ENCODE measurements around the gene ZBTB45. TPM values are rescaled to one million over a fixed set of nuclear protein-coding genes. Genes with fewer than 3 reads are reported as not detected.
"Not testable (repeated sequence)": the region's sequence is repeated elsewhere in the genome, so short reads cannot be mapped to it uniquely, and the experiment has no call there.

ZBTB45 gene
- total RNA-seq, 1 experiment from 2014 or later = 8.3 TPM

- Histone ChIP-seq H3K9me3 (no peaks in the 10 kb centered on the region), H3K4me3 (no peak overlapping the region)
- DNase-seq = no peak
Observed at GRCh38 chr19:58500242-58500641, 19.4 kb downstream of the ZBTB45 start.

GRCh38 chr19:58499021-58499927 is 20.3 kb downstream of the ZBTB45 start:
- H3K4me3 ChIP-seq = peak overlapping the region; percentile 60
- no peaks in the 10 kb centered on the region for H3K36me3 ChIP-seq
- H3K9me3 ChIP-seq = no peaks in the 10 kb centered on the region
- H3K27me3 ChIP-seq = no peaks in the 10 kb centered on the region
- peak; percentile 100 for DNase-seq

More at GRCh38 chr19:58500242-58500641, 19.4 kb downstream of the ZBTB45 start:
- Histone ChIP-seq H3K27me3 (no peaks in the 10 kb centered on the region), H3K36me3 (no peaks in the 10 kb centered on the region)

GRCh38 chr19:58498316-58499020 is 21.1 kb downstream of the ZBTB45 start:
- Histone ChIP-seq H3K9me3 (no peaks in the 10 kb centered on the region), H3K4me3 (peak overlapping the region; percentile 60), H3K36me3 (no peaks in the 10 kb centered on the region), H3K27me3 (no peaks in the 10 kb centered on the region)
- no peak for DNase-seq

GRCh38 chr19:58497634-58498170 is 21.9 kb downstream of the ZBTB45 start:
- Histone ChIP-seq H3K36me3 (no peaks in the 10 kb centered on the region), H3K27me3 (no peaks in the 10 kb centered on the region), H3K4me3 (no peak overlapping the region), H3K9me3 (no peaks in the 10 kb centered on the region)
- no peak for DNase-seq

GRCh38 chr19:58492265-58492664 is 27.3 kb downstream of the ZBTB45 start:
- no peak overlapping the region for H3K4me3 ChIP-seq
- DNase-seq = no peak
- H3K9me3 ChIP-seq = no peaks in the 10 kb centered on the region
- no peaks in the 10 kb centered on the region for H3K27me3 ChIP-seq
- H3K36me3 ChIP-seq = no peaks in the 10 kb centered on the region

GRCh38 chr19:58491393-58491792 is 28.2 kb downstream of the ZBTB45 start:
- Histone ChIP-seq H3K9me3 (no peaks in the 10 kb centered on the region), H3K4me3 (no peak overlapping the region), H3K36me3 (no peaks in the 10 kb centered on the region), H3K27me3 (no peaks in the 10 kb centered on the region)
- DNase-seq = no peak

- H3K36me3 ChIP-seq, H3K27me3 ChIP-seq, H3K9me3 ChIP-seq, DNase-seq, H3K4me3 ChIP-seq: not testable (repeated sequence)
Observed at GRCh38 chr19:58484349-58484748, 35.3 kb downstream of the ZBTB45 start.

- Histone ChIP-seq H3K36me3 (no peaks in the 10 kb centered on the region), H3K27me3 (no peaks in the 10 kb centered on the region), H3K4me3 (no peak overlapping the region), H3K9me3 (no peaks in the 10 kb centered on the region)
- DNase-seq = no peak
Observed at GRCh38 chr19:58483776-58484175, 35.8 kb downstream of the ZBTB45 start.

GRCh38 chr19:58482372-58482771 is 37.2 kb downstream of the ZBTB45 start:
- DNase-seq = no peak
- Histone ChIP-seq H3K27me3 (no peaks in the 10 kb centered on the region), H3K4me3 (no peak overlapping the region), H3K9me3 (no peaks in the 10 kb centered on the region), H3K36me3 (peaks cover 2% of the 10 kb centered on the region; the same call in 1 of the 2 replicates)

- Histone ChIP-seq H3K36me3 (peaks cover 2% of the 10 kb centered on the region; the same call in 1 of the 2 replicates), H3K4me3 (no peak overlapping the region), H3K27me3 (no peaks in the 10 kb centered on the region), H3K9me3 (no peaks in the 10 kb centered on the region)
- DNase-seq = no peak
Observed at GRCh38 chr19:58480831-58481230, 38.8 kb downstream of the ZBTB45 start.

- DNase-seq = no peak
- H3K27me3 ChIP-seq = no peaks in the 10 kb centered on the region
- no peak overlapping the region for H3K4me3 ChIP-seq
- H3K9me3 ChIP-seq = no peaks in the 10 kb centered on the region
- H3K36me3 ChIP-seq = peaks cover 2% of the 10 kb centered on the region; the same call in 1 of the 2 replicates
Observed at GRCh38 chr19:58480481-58480830, 39.2 kb downstream of the ZBTB45 start.

- Histone ChIP-seq H3K27me3 (no peaks in the 10 kb centered on the region), H3K9me3 (no peaks in the 10 kb centered on the region), H3K4me3 (no peak overlapping the region), H3K36me3 (peaks cover 2% of the 10 kb centered on the region; the same call in 1 of the 2 replicates)
- DNase-seq = no peak
Observed at GRCh38 chr19:58479736-58480480, 39.7 kb downstream of the ZBTB45 start.

GRCh38 chr19:58479303-58479702 is 40.3 kb downstream of the ZBTB45 start:
- Histone ChIP-seq H3K36me3 (peaks cover 2% of the 10 kb centered on the region; the same call in 1 of the 2 replicates), H3K4me3 (no peak overlapping the region), H3K9me3 (no peaks in the 10 kb centered on the region), H3K27me3 (no peaks in the 10 kb centered on the region)
- no peak for DNase-seq

- Histone ChIP-seq H3K4me3 (no peak overlapping the region), H3K36me3 (peaks cover 6% of the 10 kb centered on the region), H3K9me3 (no peaks in the 10 kb centered on the region), H3K27me3 (no peaks in the 10 kb centered on the region)
- DNase-seq = no peak
Observed at GRCh38 chr19:58477871-58478270, 41.7 kb downstream of the ZBTB45 start.

- Histone ChIP-seq H3K4me3 (no peak overlapping the region), H3K36me3 (peaks cover 10% of the 10 kb centered on the region), H3K27me3 (no peaks in the 10 kb centered on the region), H3K9me3 (no peaks in the 10 kb centered on the region)
- no peak for DNase-seq
Observed at GRCh38 chr19:58477130-58477529, 42.5 kb downstream of the ZBTB45 start.

- DNase-seq = peak; percentile 25
- Histone ChIP-seq H3K27me3 (no peaks in the 10 kb centered on the region), H3K36me3 (peaks cover 16% of the 10 kb centered on the region), H3K9me3 (no peaks in the 10 kb centered on the region), H3K4me3 (peak overlapping the region; percentile 60)
Observed at GRCh38 chr19:58476498-58477015, 43.1 kb downstream of the ZBTB45 start.
